ENCODE data around the gene CCDC70. TPM values are rescaled to one million over a fixed set of nuclear protein-coding genes. Genes with fewer than 3 reads are reported as not detected.

Gene CCDC70
- total and polyA plus RNA-seq, 9 donors, result not detected

GRCh38 chr13:51885651-51886050, 23.9 kb downstream of the CCDC70 start:
- TF ChIP-seq EP300 (IDR thresholded peaks at IDR 0.05), result no peak
- no peak for TF ChIP-seq CTCF (IDR thresholded peaks at IDR 0.05)
- TF ChIP-seq POLR2A (IDR thresholded peaks at IDR 0.05), result no peak
- no peaks in the 10 kb centered on the region for H3K4me1 ChIP-seq (ENCODE audit: insufficient read depth)
- H3K27me3 ChIP-seq, result no peaks in the 10 kb centered on the region
- DNase-seq, result no peak
- H3K9me3 ChIP-seq, result peaks cover 0 to 3% of the 10 kb centered on the region in 2 donors
- H3K4me3 ChIP-seq, result no peak overlapping the region
- H3K27ac ChIP-seq, result no peak overlapping the region
- 86 to 97% (median 96%) methylated on average over 2 of the region's 2 CpGs for WGBS, 3 donors
- intact Hi-C loops (cut with DNase I), result no loop called here
- H3K36me3 ChIP-seq, result no peaks in the 10 kb centered on the region

- WGBS, 3 donors, result 62 to 66% (median 63%) methylated on average over 2 of the region's 2 CpGs
- no peak for DNase-seq
- intact Hi-C loops (cut with DNase I), result no loop called here
- no peak overlapping the region for H3K4me3 ChIP-seq
- no peaks in the 10 kb centered on the region for H3K36me3 ChIP-seq
- TF ChIP-seq CTCF (IDR thresholded peaks at IDR 0.05) (no peak), POLR2A (IDR thresholded peaks at IDR 0.05) (no peak), EP300 (IDR thresholded peaks at IDR 0.05) (no peak)
- H3K9me3 ChIP-seq, result peaks cover 0 to 3% of the 10 kb centered on the region in 2 donors
- no peak overlapping the region for H3K27ac ChIP-seq
- H3K27me3 ChIP-seq, result no peaks in the 10 kb centered on the region
- H3K4me1 ChIP-seq (ENCODE audit: insufficient read depth), result no peaks in the 10 kb centered on the region
These were observed 25.7 kb downstream of the CCDC70 start for GRCh38 chr13:51887468-51887867.

- H3K27ac ChIP-seq, result no peak overlapping the region
- no peaks in the 10 kb centered on the region for H3K36me3 ChIP-seq
- WGBS, 3 donors, result 74 to 82% (median 80%) methylated on average over 3 of the region's 3 CpGs
- TF ChIP-seq EP300 (IDR thresholded peaks at IDR 0.05) (no peak), POLR2A (IDR thresholded peaks at IDR 0.05) (no peak), CTCF (IDR thresholded peaks at IDR 0.05) (no peak)
- no peaks in the 10 kb centered on the region for H3K27me3 ChIP-seq
- H3K4me3 ChIP-seq, result no peak overlapping the region
- no peak for DNase-seq
- H3K9me3 ChIP-seq, result no peaks in the 10 kb centered on the region
- intact Hi-C loops (cut with DNase I), result no loop called here
- H3K4me1 ChIP-seq (ENCODE audit: insufficient read depth), result no peaks in the 10 kb centered on the region
These were observed 30.9 kb downstream of the CCDC70 start for GRCh38 chr13:51892657-51893056.

- no peaks in the 10 kb centered on the region for H3K36me3 ChIP-seq
- H3K27me3 ChIP-seq, result no peaks in the 10 kb centered on the region
- no peaks in the 10 kb centered on the region for H3K4me1 ChIP-seq (ENCODE audit: insufficient read depth)
- H3K4me3 ChIP-seq, result no peak overlapping the region
- no peak overlapping the region for H3K27ac ChIP-seq
- no peaks in the 10 kb centered on the region for H3K9me3 ChIP-seq
- TF ChIP-seq CTCF (IDR thresholded peaks at IDR 0.05), result no peak
- no peak for TF ChIP-seq POLR2A (IDR thresholded peaks at IDR 0.05)
- no peak for TF ChIP-seq EP300 (IDR thresholded peaks at IDR 0.05)
- WGBS, 3 donors, result 95 to 96% (median 95%) methylated on average over 4 of the region's 4 CpGs
- DNase-seq, result no peak
- intact Hi-C loops (cut with DNase I), result no loop called here
These were observed 32.5 kb downstream of the CCDC70 start for GRCh38 chr13:51894239-51894638.
